SK-N-SH treated with all-trans-retinoic acid at 6 μM for 48 hours (cell line): ENCODE measurements around the gene TEKT4.
"Not testable (repeated sequence)": the region's sequence is repeated elsewhere in the genome, so short reads cannot be mapped to it uniquely, and the experiment has no call there.

Experiments used
- ATAC-seq: fragments of 200-7000 bp; cut with Tn5 transposase; 3 replicates; pipeline ENCODE4 v1.9.1; 2020; ENCODE audit warnings: mild to moderate bottlenecking, moderate library complexity
- ARNTL ChIP-seq: fragments of 450-650 bp; formaldehyde crosslinking; IDR thresholded peaks from 2 replicates; pipeline ENCODE4 v1.5.0; 2020; ENCODE audit warnings: low read depth, mild to moderate bottlenecking, moderate library complexity, borderline replicate concordance
- BACH2 ChIP-seq: fragments of 250-450 bp; sonication (Bioruptor Pico); IDR thresholded peaks from 2 replicates; pipeline ENCODE4 v1.9.0; 2021; ENCODE audit warnings: mild to moderate bottlenecking, borderline replicate concordance
- CREB5 ChIP-seq: fragments of 250-450 bp; sonication (Bioruptor Pico); IDR thresholded peaks from 2 replicates; pipeline ENCODE4 v1.5.1; 2020; ENCODE audit warnings: low read depth, mild to moderate bottlenecking, moderate library complexity
- CSDC2 ChIP-seq: fragments of 250-450 bp; sonication (Bioruptor Pico); IDR thresholded peaks from 2 replicates; pipeline ENCODE4 v1.5.0; 2020; ENCODE audit warnings: mild to moderate bottlenecking, moderate library complexity
- CSRNP3 ChIP-seq: fragments of 250-450 bp; sonication (Bioruptor Pico); IDR thresholded peaks from 2 replicates; pipeline ENCODE4 v1.5.1; 2021; ENCODE audit warnings: mild to moderate bottlenecking, moderate library complexity
- ESRRG ChIP-seq: fragments of 250-450 bp; sonication (Bioruptor Pico); IDR thresholded peaks from 2 replicates; pipeline ENCODE4 v1.6.1; 2021; ENCODE audit warnings: mild to moderate bottlenecking
- GLIS3 ChIP-seq: fragments of 250-450 bp; sonication (Bioruptor Pico); IDR thresholded peaks from 2 replicates; pipeline ENCODE4 v1.5.0; 2020; ENCODE audit warnings: mild to moderate bottlenecking, moderate library complexity
- ISL1 ChIP-seq: fragments of 250-450 bp; sonication (Bioruptor Pico); IDR thresholded peaks from 2 replicates; pipeline ENCODE4 v2.1.2; 2022; ENCODE audit warnings: mild to moderate bottlenecking, moderate library complexity
- OSR1 ChIP-seq: fragments of 250-450 bp; sonication (Bioruptor Pico); IDR thresholded peaks from 2 replicates; pipeline ENCODE4 v1.8.0; 2022; ENCODE audit warnings: moderate library complexity, mild to moderate bottlenecking, inconsistent platforms
- PATZ1 ChIP-seq: fragments of 250-450 bp; sonication (Bioruptor Pico); IDR thresholded peaks from 2 replicates; pipeline ENCODE4 v1.8.0; 2020; ENCODE audit warnings: mild to moderate bottlenecking, moderate library complexity, borderline replicate concordance
- POU6F1 ChIP-seq: fragments of 250-450 bp; sonication (Bioruptor Pico); IDR thresholded peaks from 2 replicates; pipeline ENCODE4 v1.8.0; 2021; ENCODE audit warnings: low read depth, mild to moderate bottlenecking, moderate library complexity, borderline replicate concordance
- PPARA ChIP-seq: fragments of 250-450 bp; sonication (Bioruptor Pico); IDR thresholded peaks from 2 replicates; pipeline ENCODE4 v1.5.0; 2020; ENCODE audit warnings: mild to moderate bottlenecking, borderline replicate concordance
- SNAI2 ChIP-seq: fragments of 250-450 bp; sonication (Bioruptor Pico); IDR thresholded peaks from 2 replicates; pipeline ENCODE4 v1.5.0; 2020; ENCODE audit warnings: mild to moderate bottlenecking, moderate library complexity
- TCF4 ChIP-seq: fragments of 250-450 bp; sonication (Bioruptor Pico); IDR thresholded peaks from 2 replicates; pipeline ENCODE4 v1.8.0; 2021; ENCODE audit warnings: mild to moderate bottlenecking, moderate library complexity, borderline replicate concordance
- TOX ChIP-seq: fragments of 250-450 bp; sonication (Bioruptor Pico); IDR thresholded peaks from 2 replicates; pipeline ENCODE4 v1.8.0; 2021; ENCODE audit warnings: mild to moderate bottlenecking, moderate library complexity, borderline replicate concordance
- TSHZ2 ChIP-seq: fragments of 250-450 bp; sonication (Bioruptor Pico); IDR thresholded peaks from 2 replicates; pipeline ENCODE4 v1.5.0; 2020; ENCODE audit warnings: mild to moderate bottlenecking, moderate library complexity
- ZC3H10 ChIP-seq: fragments of 250-450 bp; sonication (Bioruptor Pico); IDR thresholded peaks from 2 replicates; pipeline ENCODE4 v1.5.1; 2021; ENCODE audit warnings: mild to moderate bottlenecking, moderate library complexity
- ZFP3 ChIP-seq: fragments of 250-450 bp; sonication (Bioruptor Pico); IDR thresholded peaks from 2 replicates; pipeline ENCODE4 v1.5.0; 2020; ENCODE audit warnings: mild to moderate bottlenecking, moderate library complexity
- ZNF565 ChIP-seq: fragments of 450-650 bp; formaldehyde crosslinking; conservative IDR thresholded peaks from 2 replicates; pipeline ENCODE4 v1.5.0; 2020; ENCODE audit warnings: low read depth, mild to moderate bottlenecking, moderate library complexity
- ZNF70 ChIP-seq: fragments of 450-650 bp; formaldehyde crosslinking; IDR thresholded peaks from 2 replicates; pipeline ENCODE4 v1.5.0; 2020; ENCODE audit warnings: mild to moderate bottlenecking, moderate library complexity
- ZNF8 ChIP-seq: fragments of 450-650 bp; formaldehyde crosslinking; IDR thresholded peaks from 2 replicates; pipeline ENCODE4 v1.5.0; 2020; ENCODE audit warnings: mild to moderate bottlenecking, moderate library complexity

The TEKT4 gene

GRCh38 chr2:94880507-94880906, 9.3 kb downstream of the TEKT4 start:
- ATAC-seq = no peak
- TF ChIP-seq ZFP3 (no peak), POU6F1 (no peak), ZNF70 (CRISPR knock-in tag) (no peak)

GRCh38 chr2:94881070-94881469, 9.8 kb downstream of the TEKT4 start:
- no peak for ATAC-seq
- TF ChIP-seq CSRNP3 (CRISPR knock-in tag) (no peak), ZFP3 (no peak), ESRRG (CRISPR knock-in tag) (no peak), ZNF565 (no peak), TSHZ2 (CRISPR knock-in tag) (no peak), TCF4 (CRISPR knock-in tag) (no peak), PPARA (CRISPR knock-in tag) (no peak), OSR1 (CRISPR knock-in tag) (no peak), PATZ1 (CRISPR knock-in tag) (no peak)
- TF ChIP-seq, all 23 proteins: peak for 0

- TF ChIP-seq ZNF8 (CRISPR knock-in tag) (no peak), PPARA (CRISPR knock-in tag) (no peak), ARNTL (CRISPR knock-in tag) (no peak), ZNF70 (CRISPR knock-in tag) (no peak), SNAI2 (CRISPR knock-in tag) (no peak), BACH2 (CRISPR knock-in tag) (no peak), ISL1 (no peak), PATZ1 (CRISPR knock-in tag) (no peak), ZFP3 (no peak), ZC3H10 (no peak), CREB5 (CRISPR knock-in tag) (no peak), TOX (CRISPR knock-in tag) (no peak), POU6F1 (no peak), GLIS3 (CRISPR knock-in tag) (no peak), OSR1 (CRISPR knock-in tag) (no peak), TCF4 (CRISPR knock-in tag) (no peak), CSDC2 (CRISPR knock-in tag) (no peak)
- ATAC-seq = no peak
These were observed 19.0 kb downstream of the TEKT4 start for GRCh38 chr2:94890234-94890633.

GRCh38 chr2:94895273-94895672, 24.0 kb downstream of the TEKT4 start:
- ATAC-seq = not testable (repeated sequence)

- ATAC-seq = not testable (repeated sequence)
These were observed 35.7 kb downstream of the TEKT4 start for GRCh38 chr2:94906976-94907375.
